PC-3 (cell line): Measurements from ENCODE around the gene RHOH.

Experiments
- EZH2 ChIP-seq: fragments of 300-600 bp; sonication (generic); IDR thresholded peaks from one replicate; pipeline ENCODE4 v1.6.1; 2017; ENCODE audit warnings: antibody characterized with exemption, mild to moderate bottlenecking, low read length; ENCODE audit not compliant: unreplicated experiment
- TF ChIP-seq, protein P1 (sequence below): fragments of 300-600 bp; sonication (generic); conservative IDR thresholded peaks from 2 replicates; pipeline ENCODE4 v1.5.1; 2017; ENCODE audit warnings: antibody characterized with exemption, low read depth, mild to moderate bottlenecking, low read length

DNA sequence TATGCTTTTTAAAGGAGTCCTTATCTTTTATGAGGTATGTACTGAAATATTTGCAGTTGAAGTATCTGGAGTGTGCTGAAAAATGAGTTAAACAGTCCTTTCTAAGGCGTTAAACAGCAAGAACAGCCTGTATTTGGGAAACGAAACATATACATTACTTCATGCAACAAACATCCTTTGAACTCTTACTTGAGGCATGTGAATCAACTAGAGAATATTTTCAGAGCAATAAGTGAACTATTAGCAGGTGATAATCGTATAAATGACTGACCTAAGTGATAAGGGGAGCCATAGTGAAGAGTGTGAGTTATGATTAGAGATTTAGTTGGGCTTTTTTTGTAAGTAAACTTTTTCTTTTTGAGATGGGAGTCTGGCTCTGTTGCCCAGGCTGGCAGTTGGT, 45.9 kb upstream of the RHOH start:
- TF ChIP-seq, protein P1, sequence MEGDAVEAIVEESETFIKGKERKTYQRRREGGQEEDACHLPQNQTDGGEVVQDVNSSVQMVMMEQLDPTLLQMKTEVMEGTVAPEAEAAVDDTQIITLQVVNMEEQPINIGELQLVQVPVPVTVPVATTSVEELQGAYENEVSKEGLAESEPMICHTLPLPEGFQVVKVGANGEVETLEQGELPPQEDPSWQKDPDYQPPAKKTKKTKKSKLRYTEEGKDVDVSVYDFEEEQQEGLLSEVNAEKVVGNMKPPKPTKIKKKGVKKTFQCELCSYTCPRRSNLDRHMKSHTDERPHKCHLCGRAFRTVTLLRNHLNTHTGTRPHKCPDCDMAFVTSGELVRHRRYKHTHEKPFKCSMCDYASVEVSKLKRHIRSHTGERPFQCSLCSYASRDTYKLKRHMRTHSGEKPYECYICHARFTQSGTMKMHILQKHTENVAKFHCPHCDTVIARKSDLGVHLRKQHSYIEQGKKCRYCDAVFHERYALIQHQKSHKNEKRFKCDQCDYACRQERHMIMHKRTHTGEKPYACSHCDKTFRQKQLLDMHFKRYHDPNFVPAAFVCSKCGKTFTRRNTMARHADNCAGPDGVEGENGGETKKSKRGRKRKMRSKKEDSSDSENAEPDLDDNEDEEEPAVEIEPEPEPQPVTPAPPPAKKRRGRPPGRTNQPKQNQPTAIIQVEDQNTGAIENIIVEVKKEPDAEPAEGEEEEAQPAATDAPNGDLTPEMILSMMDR: no peak
- no peak for TF ChIP-seq EZH2
